Smooth muscle cell (in vitro differentiated cells): ENCODE results near the gene ASB7. TPM values are rescaled to one million over a fixed set of nuclear protein-coding genes. Genes with fewer than 3 reads are reported as not detected.
"Not testable (repeated sequence)": the region's sequence is repeated elsewhere in the genome, so short reads cannot be mapped to it uniquely, and the experiment has no call there.

Experiments used
- DNase-seq: peaks from one replicate; lab custom pipeline; 2025; ENCODE audit not compliant: unreplicated experiment; lab: John Stamatoyannopoulos, UW
- H2AFZ ChIP-seq: fragments of 200-600 bp; sonication (generic); 2 replicates; pipeline ENCODE4 v1.6.0; 2016; ENCODE audit warnings: antibody characterized with exemption, low read depth, mild to moderate bottlenecking
- H3F3A ChIP-seq: fragments of 200-600 bp; sonication (generic); 2 replicates; pipeline ENCODE4 v1.6.0; 2017; ENCODE audit warnings: antibody characterized with exemption, low read depth
- H3K27ac ChIP-seq: fragments of 200-600 bp; sonication (generic); 2 replicates; pipeline ENCODE4 v1.5.1; 2016; ENCODE audit warnings: low read depth, mild to moderate bottlenecking
- H3K27me3 ChIP-seq: fragments of 200-600 bp; sonication (generic); 2 replicates; pipeline ENCODE4 v1.6.1; 2016; ENCODE audit warnings: low read depth, mild to moderate bottlenecking
- H3K36me3 ChIP-seq: fragments of 200-600 bp; sonication (generic); 2 replicates; pipeline ENCODE4 v1.5.1; 2016; ENCODE audit warnings: low read depth
- H3K4me1 ChIP-seq: fragments of 200-600 bp; sonication (generic); 2 replicates; pipeline ENCODE4 v1.5.1; 2016; ENCODE audit warnings: low read depth
- H3K4me2 ChIP-seq: fragments of 200-600 bp; sonication (generic); 2 replicates; pipeline ENCODE4 v1.6.0; 2016; ENCODE audit warnings: mild to moderate bottlenecking
- H3K4me3 ChIP-seq: fragments of 200-600 bp; sonication (generic); 2 replicates; pipeline ENCODE4 v1.5.1; 2016; ENCODE audit warnings: mild to moderate bottlenecking
- H3K79me2 ChIP-seq: fragments of 200-600 bp; sonication (generic); 2 replicates; pipeline ENCODE4 v1.6.0; 2016; ENCODE audit warnings: low read depth, mild to moderate bottlenecking
- H3K9ac ChIP-seq: fragments of 200-600 bp; sonication (generic); 2 replicates; pipeline ENCODE4 v1.6.0; 2016; ENCODE audit warnings: low read depth
- H3K9me3 ChIP-seq: fragments of 200-600 bp; sonication (generic); replicated peaks from 2 replicates; pipeline ENCODE4 v1.5.1; 2016; ENCODE audit warnings: low read depth
- H4K20me1 ChIP-seq: fragments of 200-600 bp; sonication (generic); 2 replicates; pipeline ENCODE4 v1.6.0; 2016; ENCODE audit warnings: low read depth
- WGBS: methylation state at CpG from one replicate; pipeline ENCODE4 v1.1.7; 2016; ENCODE audit warnings: low lambda C conversion rate; 5-methylcytosine and 5-hydroxymethylcytosine counted together
- polyA plus RNA-seq: library from polyadenylated mRNA; unstranded; fragments of >200 nt; fragmentation: Nextera tagmentation; extraction: Ambion mirVana; gene quantifications from 2 replicates; pipeline ENCODE4 v1.2.1, GENCODE V29; 2016
- total RNA-seq: library from RNA; depleted of rRNA; stranded (reverse); fragments of >200 nt; gene quantifications from 2 replicates; pipeline ENCODE4 v1.2.3, GENCODE V29; 2014
- TF ChIP-seq, protein P1 (sequence below): fragments of 200-600 bp; sonication (generic); IDR thresholded peaks from 2 replicates; pipeline ENCODE4 v1.5.1; 2017; ENCODE audit warnings: borderline replicate concordance, mild to moderate bottlenecking, antibody characterized with exemption; ENCODE audit not compliant: insufficient read depth, poor library complexity, severe bottlenecking

The ASB7 gene
- total and polyA plus RNA-seq, 2 experiments from 2014 or later, result 6.2 to 9.5 TPM

DNA sequence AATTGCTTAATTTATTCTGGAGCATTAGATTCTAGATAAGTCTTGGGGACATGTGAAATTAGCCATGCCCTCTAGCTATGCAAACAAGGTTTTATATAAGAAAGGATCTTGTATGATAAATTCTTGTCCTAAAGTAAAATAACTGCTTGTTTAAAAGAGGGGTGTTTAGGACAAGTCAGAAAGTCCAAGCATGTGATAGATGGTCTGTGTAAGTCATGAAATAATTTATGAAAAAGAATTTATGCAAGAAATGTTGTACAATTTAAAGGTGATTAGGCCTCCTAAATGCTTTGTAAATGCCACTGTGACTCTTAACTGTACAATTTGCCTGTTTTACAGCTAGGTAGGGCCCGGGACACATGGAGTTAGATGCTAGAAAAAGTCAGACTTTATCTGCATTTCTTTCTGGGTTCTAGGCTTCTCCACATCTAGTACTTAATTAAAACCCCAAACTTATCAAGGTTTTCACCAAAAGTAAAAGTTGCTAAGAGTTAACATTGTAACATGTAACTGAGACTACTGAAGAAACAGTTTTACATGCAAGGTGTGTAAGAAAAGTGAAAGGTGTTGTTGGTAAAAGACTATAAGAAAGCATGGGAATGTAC lies 13.6 kb upstream of the ASB7 start:
- H3K27ac ChIP-seq, result no peak overlapping the region
- peaks cover 28% of the 10 kb centered on the region for H4K20me1 ChIP-seq
- H3K27me3 ChIP-seq, result no peaks in the 10 kb centered on the region
- H3K4me3 ChIP-seq, result no peak overlapping the region
- H3K9ac ChIP-seq, result no peak overlapping the region
- peaks cover 13% of the 10 kb centered on the region for H3K9me3 ChIP-seq
- peaks cover 5% of the 10 kb centered on the region for H3K36me3 ChIP-seq
- DNase-seq, result no peak
- H3K4me2 ChIP-seq, result no peak overlapping the region
- 83% methylated on average over 1 of the region's 1 CpG for WGBS
- no peaks in the 10 kb centered on the region for H3K4me1 ChIP-seq
- peaks cover 44% of the 10 kb centered on the region for H3K79me2 ChIP-seq
- H2AFZ ChIP-seq, result no peak overlapping the region
- no peaks in the 10 kb centered on the region for H3F3A ChIP-seq
- TF ChIP-seq, protein P1, sequence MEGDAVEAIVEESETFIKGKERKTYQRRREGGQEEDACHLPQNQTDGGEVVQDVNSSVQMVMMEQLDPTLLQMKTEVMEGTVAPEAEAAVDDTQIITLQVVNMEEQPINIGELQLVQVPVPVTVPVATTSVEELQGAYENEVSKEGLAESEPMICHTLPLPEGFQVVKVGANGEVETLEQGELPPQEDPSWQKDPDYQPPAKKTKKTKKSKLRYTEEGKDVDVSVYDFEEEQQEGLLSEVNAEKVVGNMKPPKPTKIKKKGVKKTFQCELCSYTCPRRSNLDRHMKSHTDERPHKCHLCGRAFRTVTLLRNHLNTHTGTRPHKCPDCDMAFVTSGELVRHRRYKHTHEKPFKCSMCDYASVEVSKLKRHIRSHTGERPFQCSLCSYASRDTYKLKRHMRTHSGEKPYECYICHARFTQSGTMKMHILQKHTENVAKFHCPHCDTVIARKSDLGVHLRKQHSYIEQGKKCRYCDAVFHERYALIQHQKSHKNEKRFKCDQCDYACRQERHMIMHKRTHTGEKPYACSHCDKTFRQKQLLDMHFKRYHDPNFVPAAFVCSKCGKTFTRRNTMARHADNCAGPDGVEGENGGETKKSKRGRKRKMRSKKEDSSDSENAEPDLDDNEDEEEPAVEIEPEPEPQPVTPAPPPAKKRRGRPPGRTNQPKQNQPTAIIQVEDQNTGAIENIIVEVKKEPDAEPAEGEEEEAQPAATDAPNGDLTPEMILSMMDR, result no peak

DNA sequence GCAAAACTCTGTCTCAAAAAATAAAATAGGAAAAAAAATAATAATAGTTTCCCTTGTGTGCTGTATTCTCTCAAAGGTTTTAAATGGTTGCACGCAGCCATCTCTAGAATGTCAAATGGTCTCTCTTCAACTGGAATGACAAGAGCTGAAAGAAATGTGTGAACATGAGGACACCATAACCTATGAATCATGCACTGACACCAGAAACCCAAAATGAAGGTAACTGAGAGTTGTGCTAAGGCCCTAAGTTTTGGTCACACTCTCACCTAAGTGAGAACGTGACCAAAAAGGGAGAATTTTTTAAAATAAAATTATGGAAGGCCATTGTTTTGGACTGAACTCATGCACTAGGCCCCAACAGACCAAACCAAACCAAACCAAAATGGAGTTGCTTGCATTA lies 11.2 kb upstream of the ASB7 start:
- H3K4me3 ChIP-seq, H3F3A ChIP-seq, H3K4me2 ChIP-seq, H3K9ac ChIP-seq, H2AFZ ChIP-seq, H3K27ac ChIP-seq, H3K36me3 ChIP-seq, H3K4me1 ChIP-seq, DNase-seq, H3K27me3 ChIP-seq: not testable (repeated sequence)
- H3K9me3 ChIP-seq, result peaks cover 13% of the 10 kb centered on the region
- peaks cover 53% of the 10 kb centered on the region for H4K20me1 ChIP-seq
- H3K79me2 ChIP-seq, result peaks cover 46% of the 10 kb centered on the region
- 98% methylated on average over 2 of the region's 2 CpGs for WGBS

DNA sequence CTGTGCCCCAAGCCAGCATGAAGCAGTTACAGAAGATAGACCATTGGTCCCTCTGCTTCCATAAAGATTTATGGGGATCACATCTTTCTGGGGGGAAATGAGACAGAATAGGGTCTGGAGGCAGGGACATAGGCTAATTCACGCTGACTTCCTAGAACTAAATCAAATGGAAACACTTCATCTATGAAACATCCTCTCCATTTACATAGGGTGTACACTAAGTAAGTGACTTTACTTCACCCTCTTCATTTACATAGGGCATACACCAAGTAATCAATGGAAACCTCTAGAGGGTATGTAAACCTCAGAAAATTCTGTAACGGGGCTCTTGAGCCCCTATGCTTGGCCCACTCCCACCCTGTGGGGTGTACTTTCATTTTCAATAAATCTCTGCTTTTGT lies 10.6 kb upstream of the ASB7 start:
- DNase-seq, result no peak
- no peak overlapping the region for H3K4me2 ChIP-seq
- TF ChIP-seq, protein P1, result no peak
- H4K20me1 ChIP-seq, result peaks cover 59% of the 10 kb centered on the region
- peaks cover 53% of the 10 kb centered on the region for H3K79me2 ChIP-seq
- no peaks in the 10 kb centered on the region for H3K27me3 ChIP-seq
- no peak overlapping the region for H3K4me3 ChIP-seq
- no peak overlapping the region for H3K9ac ChIP-seq
- H3K36me3 ChIP-seq, result peaks cover 5% of the 10 kb centered on the region
- H3K4me1 ChIP-seq, result no peaks in the 10 kb centered on the region
- no peak overlapping the region for H3K27ac ChIP-seq
- H3K9me3 ChIP-seq, result peaks cover 13% of the 10 kb centered on the region
- no peaks in the 10 kb centered on the region for H3F3A ChIP-seq
- 47% methylated on average over 2 of the region's 2 CpGs for WGBS
- H2AFZ ChIP-seq, result no peak overlapping the region

DNA sequence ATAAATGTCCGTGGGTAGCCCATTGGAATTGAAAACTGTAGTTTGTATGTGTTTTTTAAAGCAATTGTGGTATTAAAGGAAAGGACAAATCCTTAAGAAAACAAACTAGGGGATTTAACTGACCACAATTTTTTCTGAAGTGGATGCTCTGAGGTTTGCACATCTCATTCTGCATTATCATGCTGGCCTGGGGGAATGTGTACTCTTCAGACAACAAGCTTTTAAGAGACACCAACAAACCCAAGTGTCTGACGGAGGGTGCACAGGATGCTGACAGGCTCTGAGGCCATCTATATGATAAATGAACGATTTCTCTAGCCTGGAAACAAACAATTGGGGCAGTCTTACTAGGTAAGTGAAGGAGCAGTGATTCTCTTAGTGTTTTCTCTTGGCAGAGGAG lies 9.5 kb upstream of the ASB7 start:
- Histone ChIP-seq H3K4me1 (no peaks in the 10 kb centered on the region), H4K20me1 (peaks cover 70% of the 10 kb centered on the region), H3K79me2 (peaks cover 55% of the 10 kb centered on the region), H3K27ac (no peak overlapping the region), H3K4me2 (no peak overlapping the region), H3K9me3 (peaks cover 13% of the 10 kb centered on the region), H3K9ac (no peak overlapping the region), H3K36me3 (peaks cover 5% of the 10 kb centered on the region), H2AFZ (no peak overlapping the region), H3K27me3 (no peaks in the 10 kb centered on the region), H3F3A (no peaks in the 10 kb centered on the region), H3K4me3 (no peak overlapping the region)
- TF ChIP-seq, protein P1, result no peak
- no peak for DNase-seq
- 29% methylated on average over 3 of the region's 3 CpGs for WGBS
